Measurements from ENCODE around the gene UNK. TPM values are rescaled to one million over a fixed set of nuclear protein-coding genes. Genes with fewer than 3 reads are reported as not detected.

The UNK gene
- total and polyA plus RNA-seq, 9 of the 15 experiments (the other 6 are each of a cell fraction or from before 2014, with no cell fraction given) = 12.8 to 38.6 (median 24.8) TPM

GRCh38 chr17:75776386-75777295 is 8.0 kb upstream of the UNK start (continued):
- peak; percentile 88 for TF ChIP-seq ATF4 (CRISPR knock-in tag; IDR thresholded peaks at IDR 0.05)
- 0 out of 4 replicates have a peak, but pooled peaks have one; percentile 9 to 30 for TF ChIP-seq RCOR1 (IDR thresholded peaks at IDR 0.05; ENCODE audit: borderline replicate concordance in 1 of 2, low read depth in 2 of 2, low read length in 2 of 2)
- peak; percentile 84 for TF ChIP-seq ZNF740 (CRISPR knock-in tag; IDR thresholded peaks at IDR 0.05)
- peak in 1 of 2 experiments; percentile 57; a peak in 1 of 4 replicates for TF ChIP-seq ZNF740 (tag; IDR thresholded peaks at IDR 0.05)
- TF ChIP-seq POLR2H (tag; IDR thresholded peaks at IDR 0.05; ENCODE audit: low read depth) = peak; percentile 80
- TF ChIP-seq CGGBP1 (CRISPR knock-in tag; IDR thresholded peaks at IDR 0.05) = 0 out of 2 replicates have a peak, but pooled peaks have one; percentile 16
- peak; percentile 82 for TF ChIP-seq SUPT5H (IDR thresholded peaks at IDR 0.05)
- peak; percentile 30; the same call in 1 of the 2 replicates for TF ChIP-seq ZFP1 (CRISPR knock-in tag; IDR thresholded peaks at IDR 0.05)
- TF ChIP-seq ARID1B (IDR thresholded peaks at IDR 0.05) = peak; percentile 40
- peak; percentile 95 for TF ChIP-seq ZBTB26 (CRISPR knock-in tag; IDR thresholded peaks at IDR 0.05)
- 0 out of 2 replicates have a peak, but pooled peaks have one; percentile 41 for TF ChIP-seq CAMTA2 (CRISPR knock-in tag; conservative IDR thresholded peaks at IDR 0.05)
- no peak for TF ChIP-seq ZNF589 (CRISPR knock-in tag; IDR thresholded peaks at IDR 0.05; ENCODE audit: low read depth)
- no peak for TF ChIP-seq TRIM25 (IDR thresholded peaks at IDR 0.05; ENCODE audit: borderline replicate concordance)
- TF ChIP-seq NBN (IDR thresholded peaks at IDR 0.05; ENCODE audit: low read depth) = no peak
- no peak for TF ChIP-seq UBTF (IDR thresholded peaks at IDR 0.05; ENCODE audit: borderline replicate concordance in 1 of 2, low read depth in 2 of 2, low read length in 2 of 2)
- TF ChIP-seq KLF10 (CRISPR knock-in tag; IDR thresholded peaks at IDR 0.05) = peak; percentile 18; the same call in 1 of the 2 replicates
- TF ChIP-seq CHD1 (IDR thresholded peaks at IDR 0.05; ENCODE audit: low read length) = no peak
